ENCODE results near the gene DNAJC21.
"Not testable (repeated sequence)": the region's sequence is repeated elsewhere in the genome, so short reads cannot be mapped to it uniquely, and the experiment has no call there.

Gene DNAJC21

DNA sequence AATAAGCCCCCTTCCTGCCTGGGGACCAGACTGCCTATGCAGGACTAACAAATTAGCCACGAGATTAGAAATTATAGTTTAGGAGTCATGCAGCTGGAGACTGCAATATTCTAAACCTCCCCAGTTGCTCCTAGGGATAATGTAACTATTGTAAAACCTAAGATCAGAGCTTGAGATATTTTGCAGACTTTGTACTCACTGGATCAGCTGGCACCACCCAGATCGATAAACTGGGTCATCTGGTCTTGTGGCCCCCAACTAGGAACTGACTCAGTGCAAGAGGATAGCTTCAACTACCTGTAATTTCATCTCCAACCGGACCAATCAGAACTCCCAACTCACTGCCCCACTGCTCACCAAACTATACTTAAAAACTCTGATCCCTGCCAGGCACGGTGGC lies 38.2 kb downstream of the DNAJC21 start:
- Histone ChIP-seq H3K9ac (ENCODE audit: low read length) (no peak overlapping the region), H3K27me3 (ENCODE audit: low read length) (no peaks in the 10 kb centered on the region), H3K9me3 (ENCODE audit: insufficient read depth, low read length) (no peaks in the 10 kb centered on the region; the same call in 1 of the 2 replicates), H3K36me3 (ENCODE audit: low read length) (0 out of 2 replicates have a peak, but pooled peaks cover 3% of the 10 kb centered on the region), H3K9me2 (replicated peaks; ENCODE audit: insufficient read depth, low read length) (no peaks in the 10 kb centered on the region), H3K4me2 (ENCODE audit: low read depth, low read length, poor library complexity, severe bottlenecking) (no peak overlapping the region), H3K4me3 (ENCODE audit: insufficient read depth, low read length, poor library complexity, severe bottlenecking) (no peak overlapping the region), H3F3A (ENCODE audit: insufficient read depth) (no peaks in the 10 kb centered on the region), H3K79me2 (ENCODE audit: insufficient read depth, low read length) (no peaks in the 10 kb centered on the region), H2AFZ (ENCODE audit: low read depth, low read length, severe bottlenecking) (no peak overlapping the region), H3K27ac (ENCODE audit: low read depth, low read length) (no peak overlapping the region), H4K20me1 (ENCODE audit: low read depth, low read length) (no peaks in the 10 kb centered on the region)
- TF ChIP-seq, protein P1, sequence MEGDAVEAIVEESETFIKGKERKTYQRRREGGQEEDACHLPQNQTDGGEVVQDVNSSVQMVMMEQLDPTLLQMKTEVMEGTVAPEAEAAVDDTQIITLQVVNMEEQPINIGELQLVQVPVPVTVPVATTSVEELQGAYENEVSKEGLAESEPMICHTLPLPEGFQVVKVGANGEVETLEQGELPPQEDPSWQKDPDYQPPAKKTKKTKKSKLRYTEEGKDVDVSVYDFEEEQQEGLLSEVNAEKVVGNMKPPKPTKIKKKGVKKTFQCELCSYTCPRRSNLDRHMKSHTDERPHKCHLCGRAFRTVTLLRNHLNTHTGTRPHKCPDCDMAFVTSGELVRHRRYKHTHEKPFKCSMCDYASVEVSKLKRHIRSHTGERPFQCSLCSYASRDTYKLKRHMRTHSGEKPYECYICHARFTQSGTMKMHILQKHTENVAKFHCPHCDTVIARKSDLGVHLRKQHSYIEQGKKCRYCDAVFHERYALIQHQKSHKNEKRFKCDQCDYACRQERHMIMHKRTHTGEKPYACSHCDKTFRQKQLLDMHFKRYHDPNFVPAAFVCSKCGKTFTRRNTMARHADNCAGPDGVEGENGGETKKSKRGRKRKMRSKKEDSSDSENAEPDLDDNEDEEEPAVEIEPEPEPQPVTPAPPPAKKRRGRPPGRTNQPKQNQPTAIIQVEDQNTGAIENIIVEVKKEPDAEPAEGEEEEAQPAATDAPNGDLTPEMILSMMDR (IDR thresholded peaks at IDR 0.05; ENCODE audit: insufficient read depth, low read length, poor library complexity, severe bottlenecking), result no peak
- TF ChIP-seq EZH2phosphoT487 (conservative IDR thresholded peaks at IDR 0.05; ENCODE audit: low read length), result no peak

DNA sequence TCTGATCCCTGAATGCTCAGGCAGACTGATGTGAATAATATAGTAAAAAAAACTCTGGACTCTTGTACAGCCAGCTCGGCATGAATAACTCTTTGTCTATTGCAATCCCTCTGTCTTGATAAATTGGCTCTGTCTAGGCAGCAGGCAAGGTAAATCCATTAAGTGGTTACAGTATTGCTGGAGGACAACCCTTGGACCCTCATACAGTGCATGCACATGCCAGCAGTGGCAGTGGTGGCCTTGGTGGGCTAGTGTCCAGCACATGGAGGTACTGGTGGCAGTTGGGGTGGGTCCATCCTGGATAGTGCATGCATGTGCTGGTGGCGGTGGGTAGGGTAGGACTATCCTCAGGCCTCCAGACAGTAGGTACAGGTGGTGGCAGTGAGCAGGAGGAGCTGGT lies 38.9 kb downstream of the DNAJC21 start:
- Histone ChIP-seq H3K9ac (ENCODE audit: low read length) (no peak overlapping the region), H4K20me1 (ENCODE audit: low read depth, low read length) (no peaks in the 10 kb centered on the region), H3K79me2 (ENCODE audit: insufficient read depth, low read length) (no peaks in the 10 kb centered on the region), H3K4me2 (ENCODE audit: low read depth, low read length, poor library complexity, severe bottlenecking) (no peak overlapping the region), H3K27me3 (ENCODE audit: low read length) (no peaks in the 10 kb centered on the region), H3K36me3 (ENCODE audit: low read length) (0 out of 2 replicates have a peak, but pooled peaks cover 3% of the 10 kb centered on the region), H3F3A (ENCODE audit: insufficient read depth) (no peaks in the 10 kb centered on the region), H3K9me3 (ENCODE audit: insufficient read depth, low read length) (no peaks in the 10 kb centered on the region; the same call in 1 of the 2 replicates), H3K27ac (ENCODE audit: low read depth, low read length) (no peak overlapping the region), H3K4me3 (ENCODE audit: insufficient read depth, low read length, poor library complexity, severe bottlenecking) (no peak overlapping the region), H3K9me2 (replicated peaks; ENCODE audit: insufficient read depth, low read length) (no peaks in the 10 kb centered on the region), H2AFZ (ENCODE audit: low read depth, low read length, severe bottlenecking) (no peak overlapping the region)
- TF ChIP-seq, protein P1 (IDR thresholded peaks at IDR 0.05; ENCODE audit: insufficient read depth, low read length, poor library complexity, severe bottlenecking), result no peak
- no peak for TF ChIP-seq EZH2phosphoT487 (conservative IDR thresholded peaks at IDR 0.05; ENCODE audit: low read length)

DNA sequence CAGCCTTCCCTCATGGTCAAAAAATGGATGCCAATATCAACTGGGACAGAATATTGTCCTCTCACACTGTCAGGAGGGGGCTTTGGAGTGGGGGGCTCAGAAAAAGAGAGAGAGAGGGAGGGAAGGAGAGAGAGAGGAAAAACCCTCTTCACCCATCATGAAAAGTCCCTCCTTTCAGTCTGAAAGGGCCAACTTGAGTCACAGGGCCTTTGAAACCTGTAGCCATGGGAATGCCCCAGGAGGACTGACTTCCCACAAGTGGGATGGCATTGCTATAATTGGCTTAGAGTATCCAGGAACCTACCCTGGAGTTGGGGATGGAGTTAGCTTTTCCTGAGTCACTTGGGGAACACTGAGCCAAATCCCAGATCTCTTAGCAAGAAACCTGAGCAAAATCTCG lies 41.2 kb downstream of the DNAJC21 start:
- Histone ChIP-seq H4K20me1 (ENCODE audit: low read depth, low read length) (no peaks in the 10 kb centered on the region), H3K4me3 (ENCODE audit: insufficient read depth, low read length, poor library complexity, severe bottlenecking) (no peak overlapping the region), H3F3A (ENCODE audit: insufficient read depth) (no peaks in the 10 kb centered on the region), H3K27me3 (ENCODE audit: low read length) (no peaks in the 10 kb centered on the region), H3K36me3 (ENCODE audit: low read length) (0 out of 2 replicates have a peak, but pooled peaks cover 3% of the 10 kb centered on the region), H3K9me3 (ENCODE audit: insufficient read depth, low read length) (no peaks in the 10 kb centered on the region; the same call in 1 of the 2 replicates), H2AFZ (ENCODE audit: low read depth, low read length, severe bottlenecking) (no peak overlapping the region), H3K9ac (ENCODE audit: low read length) (no peak overlapping the region), H3K79me2 (ENCODE audit: insufficient read depth, low read length) (no peaks in the 10 kb centered on the region), H3K9me2 (replicated peaks; ENCODE audit: insufficient read depth, low read length) (no peaks in the 10 kb centered on the region), H3K4me2 (ENCODE audit: low read depth, low read length, poor library complexity, severe bottlenecking) (no peak overlapping the region), H3K27ac (ENCODE audit: low read depth, low read length) (no peak overlapping the region)
- TF ChIP-seq, protein P1 (IDR thresholded peaks at IDR 0.05; ENCODE audit: insufficient read depth, low read length, poor library complexity, severe bottlenecking), result no peak
- TF ChIP-seq EZH2phosphoT487 (conservative IDR thresholded peaks at IDR 0.05; ENCODE audit: low read length), result no peak

DNA sequence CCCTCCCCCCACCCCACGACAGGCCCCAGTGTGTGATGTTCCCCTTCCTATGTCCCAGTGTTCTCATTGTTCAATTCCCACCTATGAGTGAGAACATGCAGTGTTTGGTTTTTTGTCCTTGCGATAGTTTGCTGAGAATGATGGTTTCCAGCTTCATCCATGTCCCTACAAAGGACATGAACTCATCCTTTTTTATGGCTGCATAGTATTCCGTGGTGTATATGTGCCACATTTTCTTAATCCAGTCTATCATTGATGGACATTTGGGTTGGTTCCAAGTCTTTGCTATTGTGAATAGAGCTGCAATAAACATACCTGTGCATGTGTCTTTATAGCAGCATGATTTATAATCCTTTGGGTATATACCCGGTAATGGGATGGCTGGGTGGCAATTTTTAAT lies 42.3 kb downstream of the DNAJC21 start:
- not testable (repeated sequence) for H3K4me2 ChIP-seq (ENCODE audit: low read depth, low read length, poor library complexity, severe bottlenecking); H3F3A ChIP-seq (ENCODE audit: insufficient read depth); H3K9me2 ChIP-seq (replicated peaks; ENCODE audit: insufficient read depth, low read length); H3K9me3 ChIP-seq (ENCODE audit: insufficient read depth, low read length); H4K20me1 ChIP-seq (ENCODE audit: low read depth, low read length); H3K4me3 ChIP-seq (ENCODE audit: insufficient read depth, low read length, poor library complexity, severe bottlenecking); H2AFZ ChIP-seq (ENCODE audit: low read depth, low read length, severe bottlenecking); H3K27me3 ChIP-seq (ENCODE audit: low read length); H3K79me2 ChIP-seq (ENCODE audit: insufficient read depth, low read length); H3K27ac ChIP-seq (ENCODE audit: low read depth, low read length); H3K9ac ChIP-seq (ENCODE audit: low read length); H3K36me3 ChIP-seq (ENCODE audit: low read length)
